G401 (cell line): Measurements from ENCODE around the gene HOXC5. TPM values are rescaled to one million over a fixed set of nuclear protein-coding genes. Genes with fewer than 3 reads are reported as not detected.

ENCODE experiments used
- DNase-seq: peaks from one replicate; pipeline ENCODE4 v3.0.0-alpha.2; 2015; ENCODE audit warnings: low spot score
- in situ Hi-C: cut with HindIII; loops from 2 replicates; pipeline ENCODE4 v1.10.0; 2016; ENCODE audit warnings: low sequenced_read_pairs, mixed read lengths
- total RNA-seq: library from RNA; depleted of rRNA; stranded (reverse); fragments of >200 nt; shearing (Covaris generic); gene quantifications from 2 replicates; pipeline ENCODE4 v1.2.3, GENCODE V29; 2014

HOXC5 gene
- total RNA-seq, 1 experiment from 2014 or later, result not detected

- in situ Hi-C loops, result loop anchor here (25.0 kb wide), 1 partner anchor 182 kb away; the partner anchor contains the start of gene SMUG1
- no peak for DNase-seq
Measured at GRCh38 chr12:54004841-54005530, 27.9 kb upstream of the HOXC5 start.

GRCh38 chr12:54005531-54005852, 27.4 kb upstream of the HOXC5 start:
- no peak for DNase-seq
- in situ Hi-C loops, result loop anchor here (25.0 kb wide), 1 partner anchor 182 kb away; the partner anchor contains the start of gene SMUG1

GRCh38 chr12:54005853-54006558, 26.8 kb upstream of the HOXC5 start:
- DNase-seq, result peak; percentile 88
- in situ Hi-C loops, result loop anchor here (25.0 kb wide), 1 partner anchor 181 kb away; the partner anchor contains the start of gene SMUG1

GRCh38 chr12:54006559-54007220, 26.2 kb upstream of the HOXC5 start:
- DNase-seq, result no peak
- in situ Hi-C loops, result loop anchor here (25.0 kb wide), 1 partner anchor 181 kb away; the partner anchor contains the start of gene SMUG1

GRCh38 chr12:54007538-54008259, 25.2 kb upstream of the HOXC5 start:
- DNase-seq, result no peak
- in situ Hi-C loops, result loop anchor here (25.0 kb wide), 1 partner anchor 180 kb away; the partner anchor contains the start of gene SMUG1

GRCh38 chr12:54008260-54008552, 24.6 kb upstream of the HOXC5 start:
- in situ Hi-C loops, result loop anchor here (25.0 kb wide), 1 partner anchor 179 kb away; the partner anchor contains the start of gene SMUG1
- no peak for DNase-seq

- no peak for DNase-seq
Measured at GRCh38 chr12:54009171-54010052, 23.4 kb upstream of the HOXC5 start.

GRCh38 chr12:54010053-54010971, 22.5 kb upstream of the HOXC5 start:
- DNase-seq, result no peak
- in situ Hi-C loops, result loop anchor here (25.0 kb wide), 1 partner anchor 177 kb away; the partner anchor contains the start of gene SMUG1

More at GRCh38 chr12:54009171-54010052, 23.4 kb upstream of the HOXC5 start:
- in situ Hi-C loops, result loop anchor here (25.0 kb wide), 1 partner anchor 178 kb away; the partner anchor contains the start of gene SMUG1

- DNase-seq, result no peak
- in situ Hi-C loops, result loop anchor here (25.0 kb wide), 1 partner anchor 176 kb away; the partner anchor contains the start of gene SMUG1
Measured at GRCh38 chr12:54010972-54011664, 21.7 kb upstream of the HOXC5 start.

- in situ Hi-C loops, result loop anchor here (25.0 kb wide), 1 partner anchor 175 kb away; the partner anchor contains the start of gene SMUG1
- DNase-seq, result no peak
Measured at GRCh38 chr12:54011665-54012532, 21.0 kb upstream of the HOXC5 start.

GRCh38 chr12:54012631-54013409, 20.0 kb upstream of the HOXC5 start:
- in situ Hi-C loops, result loop anchor here (25.0 kb wide), 1 partner anchor 174 kb away; the partner anchor contains the start of gene SMUG1
- DNase-seq, result no peak

GRCh38 chr12:54014377-54015017, 18.4 kb upstream of the HOXC5 start:
- DNase-seq, result no peak
- in situ Hi-C loops, result loop anchor here (25.0 kb wide), 1 partner anchor 173 kb away; the partner anchor contains the start of gene SMUG1

- in situ Hi-C loops, result loop anchor here (25.0 kb wide), 1 partner anchor 172 kb away; the partner anchor contains the start of gene SMUG1
- DNase-seq, result no peak
Measured at GRCh38 chr12:54015018-54015931, 17.6 kb upstream of the HOXC5 start.
